Measurements from ENCODE around the gene BCAT1.
"Not testable (repeated sequence)": the region's sequence is repeated elsewhere in the genome, so short reads cannot be mapped to it uniquely, and the experiment has no call there.

Gene BCAT1

DNA sequence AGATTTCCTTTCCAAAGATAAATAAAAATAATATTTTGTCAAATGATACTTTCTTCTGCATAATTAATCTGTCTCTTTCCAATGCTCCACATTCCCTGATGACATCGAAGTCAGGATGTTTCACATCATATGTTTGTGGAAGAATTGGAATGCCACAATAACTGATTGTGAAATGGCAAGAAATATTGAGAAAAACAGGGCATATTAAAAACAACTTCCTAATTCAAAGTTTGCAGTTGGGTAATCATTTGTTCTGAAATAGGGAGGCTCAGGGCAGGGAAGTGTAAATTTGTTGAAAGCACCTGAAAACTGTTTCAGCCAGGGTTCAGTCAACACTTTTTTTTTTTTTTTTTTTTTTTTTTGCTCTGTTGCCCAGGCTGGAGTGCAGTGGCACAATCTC is 50.7 kb downstream of the BCAT1 start:
- DNase-seq: no peak

DNA sequence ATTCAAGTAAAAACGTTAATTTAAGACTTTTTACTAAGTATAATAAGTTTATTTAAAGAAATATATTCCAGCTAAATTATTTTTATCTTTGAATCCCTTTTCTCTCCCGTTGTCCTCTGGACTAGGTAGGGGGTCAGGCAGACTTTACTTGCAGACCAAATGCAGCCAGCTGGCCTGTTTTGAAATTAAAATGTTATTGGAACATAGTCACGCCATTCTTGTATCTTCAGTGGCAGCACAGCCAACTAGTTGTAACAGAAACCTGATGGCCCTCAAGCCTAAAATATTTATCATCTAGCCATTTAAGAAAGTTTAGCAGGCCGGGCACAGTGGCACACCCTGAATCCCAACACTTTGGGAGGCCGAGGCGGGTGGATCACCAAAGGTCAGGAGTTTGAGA is 52.7 kb downstream of the BCAT1 start:
- DNase-seq: no peak

DNA sequence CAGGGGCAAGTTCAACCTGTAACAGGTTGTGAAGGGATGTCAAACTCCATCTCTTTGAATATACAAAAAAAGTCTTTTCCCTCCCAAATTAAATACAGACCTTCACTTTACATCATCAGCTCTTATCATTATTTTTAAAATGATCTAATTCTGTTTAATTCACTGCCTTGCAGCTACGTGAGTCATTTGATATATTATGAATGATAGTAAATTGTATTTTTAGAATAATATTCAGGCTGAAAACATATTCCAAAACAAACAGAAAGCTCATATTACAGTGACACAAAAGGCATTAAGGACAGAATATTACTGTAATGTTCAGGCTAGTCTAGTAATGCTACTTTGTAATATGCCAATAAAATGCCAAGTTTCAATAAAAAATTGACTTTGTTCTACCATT is 53.3 kb downstream of the BCAT1 start:
- no peak for DNase-seq

DNA sequence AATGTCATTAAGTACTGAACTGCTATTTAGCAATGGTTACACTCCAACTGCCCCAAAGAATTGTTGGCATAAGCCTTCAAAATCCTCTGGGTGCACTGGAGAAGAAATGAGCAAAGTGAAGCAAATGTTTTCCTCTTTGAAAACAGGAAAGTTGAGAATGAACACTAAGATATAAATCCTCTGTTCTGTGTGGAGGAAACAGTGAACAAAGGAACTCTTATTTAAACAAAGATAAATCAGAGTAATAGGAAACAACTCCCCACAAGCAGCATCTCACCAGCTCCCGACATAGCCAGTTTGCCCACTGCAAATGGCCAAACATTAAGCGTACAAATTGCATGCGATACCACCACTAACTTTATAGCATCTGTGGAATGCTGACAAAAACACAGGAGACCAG is 54.0 kb downstream of the BCAT1 start:
- no peak for DNase-seq

DNA sequence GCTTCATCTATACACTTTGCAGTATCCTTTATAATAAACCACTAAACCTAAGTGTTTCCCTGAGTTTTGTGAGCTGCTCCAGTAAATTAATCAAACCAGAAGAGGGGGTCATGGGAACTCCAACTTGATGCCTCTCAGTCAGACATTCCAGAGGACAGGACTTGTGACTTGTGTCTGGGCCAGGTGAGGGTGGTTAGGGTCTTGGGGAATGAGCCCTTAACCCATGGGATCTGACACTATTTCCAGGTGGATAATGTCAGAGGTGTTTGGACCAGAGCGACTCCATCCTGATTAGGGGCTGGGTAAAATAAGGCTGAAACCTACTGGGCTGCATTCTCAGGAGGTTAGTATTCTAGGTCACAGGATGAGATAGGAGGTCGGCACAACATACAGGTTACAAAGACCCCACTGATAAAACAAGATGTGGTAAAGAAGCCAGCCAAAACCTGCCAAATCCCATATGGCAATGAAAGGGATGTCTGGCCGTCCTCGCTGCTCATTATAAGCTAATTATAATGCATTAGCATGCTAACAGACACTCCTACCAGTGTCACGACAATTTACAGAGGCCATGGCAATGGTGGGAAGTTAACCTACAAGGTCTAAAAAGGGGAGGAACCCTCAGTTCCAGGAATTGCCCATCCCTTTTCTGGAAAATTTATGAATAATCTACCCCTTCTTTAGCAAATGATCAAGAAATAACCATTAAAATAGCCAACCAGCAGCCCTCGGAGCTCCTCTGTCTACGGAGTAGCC is 58.7 kb downstream of the BCAT1 start:
- no peak for DNase-seq

DNA sequence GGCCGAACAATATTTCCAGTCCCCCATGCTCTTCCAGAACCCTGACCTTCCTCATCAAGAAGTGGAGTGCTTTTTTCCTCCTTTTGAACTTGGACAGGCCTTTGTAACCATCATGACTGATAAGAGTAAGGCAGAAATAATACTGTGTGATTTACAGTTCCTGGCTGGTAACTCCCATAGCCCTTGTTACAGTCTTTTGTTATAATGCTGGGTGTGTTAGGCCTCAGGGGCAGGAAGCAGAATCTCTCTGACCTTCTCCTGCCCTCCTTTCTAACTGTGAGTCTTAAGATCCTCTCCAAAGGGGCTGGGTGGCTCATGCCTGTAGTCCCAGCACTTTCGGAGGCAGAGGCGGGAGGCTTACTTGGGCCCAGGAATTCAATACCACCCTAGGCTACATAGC is 59.5 kb downstream of the BCAT1 start:
- no peak for DNase-seq

DNA sequence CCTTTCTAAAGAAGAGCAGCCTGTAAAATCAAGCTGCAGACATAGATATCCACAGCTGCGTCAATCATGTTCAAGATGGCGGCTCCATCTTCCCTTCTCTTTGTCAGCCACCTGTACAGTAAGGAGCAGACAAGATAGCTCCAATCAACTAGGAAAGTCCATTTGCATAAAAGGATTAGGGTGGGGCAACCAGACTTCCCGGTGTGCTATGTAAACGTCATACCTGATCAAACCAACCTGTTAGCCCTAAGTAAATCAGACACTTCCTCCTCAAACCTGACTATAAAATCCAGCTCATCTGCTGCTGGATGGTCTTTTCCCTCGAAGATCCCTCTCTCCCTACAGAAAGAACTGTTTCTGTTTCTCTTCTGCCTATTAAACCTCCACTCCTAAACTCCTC is 60.1 kb downstream of the BCAT1 start:
- DNase-seq: no peak

DNA sequence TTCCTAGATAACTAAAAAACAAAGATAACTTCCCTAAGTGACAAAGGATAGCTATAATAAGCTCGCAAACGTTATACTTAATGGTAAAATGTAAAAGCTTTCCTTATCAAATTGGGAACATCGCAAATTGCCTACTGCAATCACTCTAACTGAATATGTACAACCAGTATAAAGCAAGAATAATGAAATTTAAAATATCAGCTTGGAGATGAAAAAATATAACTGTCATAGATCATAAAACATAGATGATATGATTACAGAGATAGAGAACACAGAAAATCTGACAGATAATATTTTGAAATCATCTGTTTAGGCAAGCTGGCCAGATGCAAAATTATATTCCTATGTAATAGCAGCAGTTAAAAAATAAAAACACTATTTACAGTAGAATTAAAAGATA is 64.0 kb downstream of the BCAT1 start:
- DNase-seq: no peak

DNA sequence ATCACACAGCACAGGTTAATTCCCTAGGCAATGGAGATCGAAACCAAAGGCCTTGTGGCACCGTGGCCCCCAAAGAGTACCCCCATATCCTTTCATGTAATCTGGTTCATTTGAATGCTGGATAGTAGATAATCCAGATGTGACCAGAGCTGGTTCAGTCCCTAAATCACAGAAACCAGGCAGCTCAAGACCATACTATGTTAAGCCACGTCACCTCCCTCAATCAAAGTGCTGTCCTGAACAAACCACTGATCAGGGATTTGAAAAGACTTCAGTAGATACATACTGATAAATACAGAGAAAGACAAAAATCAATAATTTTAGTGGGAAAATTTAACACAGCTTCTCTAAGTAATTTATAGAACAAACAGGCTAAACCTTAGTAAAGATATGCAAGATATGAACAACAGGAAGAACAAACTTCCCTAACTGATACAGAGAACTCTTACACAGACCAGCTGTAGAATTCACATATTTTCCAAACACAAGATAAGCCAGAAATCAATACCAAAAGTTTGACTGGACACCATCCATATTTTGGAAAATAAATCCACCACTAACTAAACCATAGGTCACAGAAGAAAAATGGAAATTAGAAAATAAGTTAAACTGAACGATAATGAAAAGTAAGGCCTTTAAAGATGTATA is 67.1 kb downstream of the BCAT1 start:
- DNase-seq: no peak

DNA sequence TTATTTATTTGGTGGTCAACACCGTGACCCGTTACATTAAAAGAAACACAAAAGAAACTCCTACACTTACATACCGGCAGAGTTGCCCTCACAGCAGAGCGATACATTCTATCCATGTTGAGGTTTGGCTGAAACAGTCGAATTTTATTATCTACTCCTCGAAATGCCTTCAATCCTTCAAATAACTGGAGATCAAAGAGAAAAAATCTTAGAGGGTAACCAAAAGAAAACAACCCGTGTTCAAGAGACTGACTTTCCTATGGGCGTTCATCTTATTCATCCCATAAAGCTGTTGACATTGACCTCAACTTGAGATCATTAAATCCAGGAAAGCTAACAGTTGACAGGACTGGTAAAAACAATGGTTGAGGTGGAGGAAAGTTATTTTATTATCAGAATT is 67.7 kb downstream of the BCAT1 start:
- DNase-seq: no peak

DNA sequence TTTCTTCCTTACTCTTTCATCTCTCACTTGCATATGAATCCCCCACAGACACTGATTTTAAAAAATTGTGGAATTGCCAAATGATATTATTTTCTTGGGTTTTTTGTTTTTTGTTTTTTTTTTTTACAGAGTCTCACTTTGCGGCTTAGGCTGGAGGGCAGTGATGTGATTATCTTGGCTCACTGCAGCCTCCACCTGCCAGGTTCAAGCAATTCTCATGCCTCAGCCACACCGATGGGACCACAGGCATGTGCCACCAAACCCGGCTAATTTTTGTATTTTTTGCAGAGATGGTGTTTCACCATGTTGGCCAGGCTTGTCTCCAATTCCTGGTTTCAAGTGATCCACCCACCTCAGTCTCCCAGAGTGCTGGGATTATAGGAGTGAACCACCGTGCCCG is 68.2 kb downstream of the BCAT1 start:
- DNase-seq: no peak

DNA sequence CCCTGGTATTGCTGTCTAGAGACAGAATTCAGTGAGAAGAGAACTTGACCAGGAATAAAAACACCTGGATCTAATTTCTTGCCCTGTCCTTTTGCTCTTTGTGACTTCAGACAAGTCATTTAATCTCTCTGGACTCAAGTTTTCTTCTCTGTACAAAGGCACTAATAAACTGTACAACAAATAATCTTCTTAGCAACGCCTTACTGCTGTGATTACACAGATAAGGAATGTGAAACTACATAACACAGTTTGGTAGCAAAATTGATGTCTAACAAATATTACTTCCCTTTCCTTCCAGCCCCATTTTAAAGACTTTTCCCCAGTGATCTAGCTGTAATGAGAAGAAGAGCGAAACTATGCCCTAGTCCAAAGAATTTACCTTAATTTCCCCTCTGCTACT is 69.3 kb downstream of the BCAT1 start:
- DNase-seq: no peak

DNA sequence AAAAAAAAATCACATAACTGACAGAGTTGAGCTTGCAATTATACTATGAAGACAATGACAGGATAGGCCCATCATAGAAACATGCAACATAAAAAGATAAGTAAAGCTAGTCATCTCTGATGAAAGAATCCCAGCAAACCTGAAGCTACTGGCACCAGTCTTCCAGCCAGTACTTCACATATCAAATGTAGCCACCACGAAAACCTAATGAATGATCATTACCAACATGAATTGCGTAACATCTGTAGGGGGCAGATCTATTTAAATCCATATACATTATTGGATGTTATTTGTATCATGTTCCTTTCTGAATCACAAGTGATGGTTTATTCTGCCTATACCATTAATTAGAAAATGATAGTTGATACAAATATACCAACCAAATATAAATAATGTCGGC is 73.9 kb downstream of the BCAT1 start:
- DNase-seq: no peak

DNA sequence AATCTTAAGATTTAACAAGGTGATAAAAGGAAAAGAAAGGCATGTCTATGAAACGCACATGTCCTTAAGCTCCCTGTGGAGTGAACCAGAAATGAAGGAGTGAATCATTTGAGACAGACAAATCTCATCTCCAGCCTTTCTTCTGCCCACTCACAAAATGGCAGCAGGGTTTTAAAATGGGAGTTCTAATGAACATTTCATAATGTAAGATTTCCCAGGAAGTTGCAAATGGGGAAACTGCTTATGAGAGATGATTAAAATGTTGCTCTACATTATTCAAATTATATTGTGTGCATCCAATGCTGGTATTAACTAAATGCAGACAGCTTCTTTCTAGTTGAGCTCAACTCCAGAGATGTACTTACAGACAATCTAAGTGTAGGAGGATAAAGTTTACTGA is 76.7 kb downstream of the BCAT1 start:
- DNase-seq: no peak

DNA sequence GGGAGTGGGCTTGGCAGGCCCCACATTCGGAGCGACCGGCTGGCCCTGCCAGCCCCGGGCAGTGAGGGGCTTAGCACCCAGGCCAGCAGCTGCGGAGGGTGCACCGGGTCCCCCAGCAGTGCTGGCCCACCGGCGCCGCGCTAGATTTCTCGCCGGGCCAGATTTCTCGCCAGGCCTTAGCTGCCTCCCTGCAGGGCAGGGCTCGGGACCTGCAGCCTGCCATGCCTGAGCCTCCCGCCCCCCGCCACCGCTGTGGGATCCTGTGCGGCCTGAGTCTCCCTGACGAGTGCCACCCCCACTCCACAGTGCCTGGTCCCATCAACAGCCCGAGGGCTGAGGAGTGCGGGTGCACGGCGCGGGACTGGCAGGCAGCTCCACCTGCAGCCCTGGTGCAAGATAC is 82.8 kb downstream of the BCAT1 start:
- not testable (repeated sequence) for DNase-seq

DNA sequence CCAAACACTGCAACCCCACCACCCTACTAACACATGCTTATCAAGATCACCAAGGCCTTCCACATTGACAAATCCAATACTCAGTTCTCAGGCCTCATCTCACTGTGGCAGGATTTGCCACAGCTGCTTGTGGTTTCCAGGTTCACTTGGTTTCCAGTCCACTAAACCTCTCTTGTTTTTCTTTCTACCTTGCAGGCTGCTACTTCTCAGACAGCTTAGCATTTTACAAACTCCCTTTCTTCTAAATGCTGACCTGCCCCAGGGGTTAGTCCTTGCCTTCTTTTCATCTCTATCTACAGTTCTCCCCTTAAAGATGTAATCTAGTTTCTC is 84.1 kb downstream of the BCAT1 start:
- DNase-seq: no peak

DNA sequence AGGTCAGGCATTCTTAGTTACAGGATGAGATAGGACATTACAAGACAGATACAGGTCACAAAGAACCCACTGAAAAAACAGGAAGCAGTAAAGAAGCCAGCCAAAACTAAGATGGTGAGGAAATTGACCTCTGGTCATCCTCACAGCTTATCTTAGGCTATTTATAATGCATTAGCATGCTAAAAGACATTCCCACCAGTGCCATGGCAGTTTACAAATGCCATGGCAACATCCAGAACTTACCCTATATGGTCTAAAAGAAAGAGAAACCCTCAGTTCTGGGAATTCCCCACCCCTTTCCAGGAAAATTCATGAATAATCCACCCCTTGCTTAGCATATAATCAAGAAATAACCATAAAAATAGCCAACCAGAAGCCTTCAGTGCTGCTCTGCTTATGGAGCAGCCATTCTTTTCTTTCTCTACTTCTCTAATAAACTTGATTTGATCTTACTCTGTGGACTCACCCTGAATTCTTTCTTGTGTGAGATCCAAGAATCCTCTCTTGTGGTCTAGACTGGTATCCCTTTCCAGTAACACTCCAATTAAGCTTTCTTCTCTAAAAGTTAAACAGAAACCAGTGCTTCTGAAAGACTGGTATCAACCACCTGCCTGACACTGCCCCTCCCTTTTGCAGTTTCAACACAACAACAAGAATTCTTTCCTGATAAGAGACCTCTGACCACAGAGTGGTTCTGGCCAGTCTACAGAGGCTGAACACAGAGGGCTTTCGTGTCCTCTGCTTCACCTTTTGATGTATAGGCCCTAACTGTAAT is 86.9 kb downstream of the BCAT1 start:
- no peak for DNase-seq

DNA sequence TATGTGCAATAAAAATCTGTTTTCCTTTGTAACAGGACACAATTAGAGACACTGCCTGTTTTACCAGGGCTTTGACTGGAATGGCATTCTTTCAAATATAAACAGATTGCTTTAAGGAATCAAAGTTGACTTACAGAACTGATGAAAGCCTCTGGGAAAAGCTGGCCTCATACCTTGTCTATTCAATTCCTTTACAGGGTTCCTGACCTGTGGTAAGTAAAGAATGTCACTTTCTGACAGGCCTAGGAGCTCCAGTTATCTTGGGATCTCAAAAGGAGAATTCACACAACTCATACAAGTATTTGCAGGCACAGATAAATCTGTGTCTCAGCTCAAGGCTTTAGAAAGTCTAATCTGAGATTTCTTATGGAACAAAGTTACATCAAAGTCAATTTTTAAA is 88.4 kb downstream of the BCAT1 start:
- no peak for DNase-seq

DNA sequence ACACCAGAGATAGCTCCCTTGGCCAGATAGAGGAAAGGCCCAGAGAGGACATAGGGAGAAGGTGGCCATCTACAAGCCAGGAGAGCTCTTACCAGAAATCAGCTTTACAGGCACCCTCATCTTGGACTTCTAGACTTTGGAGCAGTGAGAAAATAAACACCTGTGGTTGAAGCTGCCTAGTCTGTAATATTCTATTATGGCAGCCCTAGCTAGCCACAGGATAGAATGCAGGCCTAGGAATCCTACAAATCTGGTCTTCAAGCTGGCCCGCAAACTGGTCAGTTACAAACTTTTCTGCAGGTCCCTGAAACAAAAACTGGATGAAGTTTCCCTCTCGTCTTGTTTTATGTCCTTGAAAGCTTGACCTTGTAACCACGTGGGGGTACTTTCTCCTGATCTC is 92.4 kb downstream of the BCAT1 start:
- DNase-seq: no peak

DNA sequence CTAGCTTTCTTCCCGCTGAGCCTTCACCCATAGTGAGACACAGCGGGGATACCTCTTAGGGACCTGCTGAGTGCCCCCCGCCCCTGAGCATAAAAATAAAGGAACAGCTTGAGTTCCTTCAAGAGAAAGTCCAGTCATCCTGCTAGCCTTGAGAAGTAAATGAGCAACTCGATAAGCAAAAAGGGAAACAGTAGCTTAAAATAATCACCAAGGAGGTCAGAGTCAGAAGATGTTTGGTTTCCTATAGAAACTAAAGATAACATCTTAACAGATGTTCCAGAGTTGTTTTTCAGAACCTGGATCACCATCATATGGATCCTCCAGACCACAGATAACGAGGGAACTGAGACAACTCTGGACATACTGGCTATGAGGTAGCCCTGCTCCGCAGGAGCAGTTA is 94.0 kb downstream of the BCAT1 start:
- peak; percentile 11 to 15 for DNase-seq

DNA sequence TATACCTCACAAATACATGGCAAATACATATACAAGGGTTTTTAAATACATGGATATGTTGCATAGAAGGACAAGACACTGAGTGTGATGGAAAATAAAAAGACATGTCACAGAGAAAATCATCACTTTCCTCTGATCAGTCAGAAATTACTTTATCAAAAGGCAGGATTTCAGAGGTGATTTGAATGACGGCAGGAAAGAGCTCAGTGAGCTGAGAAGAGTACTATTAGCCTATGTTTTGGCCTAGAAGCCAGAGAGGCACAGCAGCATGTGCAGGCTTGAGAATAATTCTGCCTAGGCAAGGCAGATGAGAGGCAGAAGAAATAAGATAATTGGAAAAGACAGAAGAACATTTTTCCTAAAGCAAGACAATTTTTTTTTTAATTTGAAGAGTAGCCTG is 94.9 kb downstream of the BCAT1 start:
- DNase-seq: no peak

DNA sequence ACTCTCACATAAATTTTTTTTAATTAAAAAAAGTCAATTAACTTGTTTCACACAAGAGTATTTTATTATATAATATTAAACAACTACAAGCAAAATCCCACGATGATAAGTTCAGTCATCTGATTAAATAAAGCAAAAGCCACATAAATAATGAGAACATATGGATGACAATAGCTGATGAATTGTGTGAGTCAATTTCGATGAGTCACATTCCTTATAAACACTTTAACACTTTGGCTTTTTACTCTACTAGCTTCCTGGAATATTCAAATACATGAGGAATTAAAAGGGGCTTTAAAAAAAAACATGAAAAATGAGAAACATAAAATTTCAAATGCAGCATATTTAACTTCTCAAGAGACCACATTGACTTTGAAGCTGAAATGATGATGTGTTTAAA is 95.3 kb downstream of the BCAT1 start:
- DNase-seq: no peak

DNA sequence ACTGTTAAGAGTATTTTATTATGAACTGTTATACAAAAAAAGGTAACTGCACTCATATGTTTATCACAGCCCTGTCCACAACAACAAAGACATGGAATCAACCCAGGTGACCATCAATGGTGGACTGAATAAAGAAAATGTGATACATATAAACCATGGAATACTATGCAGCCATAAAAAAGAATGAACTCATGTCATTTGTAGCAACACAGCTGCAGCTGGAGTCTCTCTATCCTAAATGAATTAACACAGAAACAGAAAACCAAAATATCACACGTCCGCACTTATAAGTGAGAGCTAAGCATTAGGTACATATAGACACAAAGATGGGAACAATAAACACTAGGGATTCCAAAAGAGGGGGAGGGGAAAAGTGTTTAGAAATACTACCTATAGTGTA is 95.8 kb downstream of the BCAT1 start:
- no peak for DNase-seq

DNA sequence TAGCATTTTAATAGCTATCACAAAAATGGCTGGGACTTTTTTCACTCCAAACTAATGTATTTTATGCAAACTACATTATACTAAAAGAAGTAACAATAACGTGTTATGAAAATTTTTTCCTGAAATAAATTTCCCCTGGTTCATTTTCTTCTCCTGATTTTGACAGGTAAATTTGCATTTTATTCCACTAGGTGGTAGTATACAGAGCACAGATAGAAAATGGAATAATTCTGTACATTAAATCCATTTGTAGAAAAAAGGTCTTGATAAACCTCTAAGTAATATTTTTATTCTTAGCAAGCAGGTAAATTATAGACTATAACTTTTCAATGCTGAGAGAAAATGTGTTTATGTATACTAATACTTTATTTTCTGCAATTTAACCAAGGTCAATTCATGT is 96.5 kb downstream of the BCAT1 start:
- peak in 1 of 2 experiments; percentile 23 for DNase-seq

Data from Kasumi-1 (cell line).